Ishikawa (cell line): Measurements from ENCODE around the gene TSNAX.

Source experiments
- CEBPB ChIP-seq: IDR thresholded peaks from 2 replicates; pipeline ENCODE4 v1.6.1; 2012
- CREB1 ChIP-seq: IDR thresholded peaks from 2 replicates; pipeline ENCODE4 v1.6.1; 2012; ENCODE audit warnings: low read depth
- EGR1 ChIP-seq: IDR thresholded peaks from 2 replicates; pipeline ENCODE4 v1.6.1; 2012
- EP300 ChIP-seq: IDR thresholded peaks from 2 replicates; pipeline ENCODE4 v1.6.1; 2012; ENCODE audit warnings: borderline replicate concordance
- FOXM1 ChIP-seq: IDR thresholded peaks from 2 replicates; pipeline ENCODE4 v1.6.1; 2012; ENCODE audit warnings: low read depth, borderline replicate concordance
- MAX ChIP-seq: IDR thresholded peaks from 2 replicates; pipeline ENCODE4 v1.6.1; 2012
- NFIC ChIP-seq: IDR thresholded peaks from 2 replicates; pipeline ENCODE4 v1.6.1; 2012
- RAD21 ChIP-seq: IDR thresholded peaks from 2 replicates; pipeline ENCODE4 v1.6.1; 2012; ENCODE audit warnings: low read depth
- REST ChIP-seq: IDR thresholded peaks from 2 replicates; pipeline ENCODE4 v1.6.1; 2012; ENCODE audit warnings: low read depth, mild to moderate bottlenecking
- TAF1 ChIP-seq: IDR thresholded peaks from 2 replicates; pipeline ENCODE4 v1.6.1; 2012; ENCODE audit warnings: low read depth, mild to moderate bottlenecking
- TCF12 ChIP-seq: IDR thresholded peaks from 2 replicates; pipeline ENCODE4 v1.6.1; 2012; ENCODE audit warnings: low read depth
- TEAD4 ChIP-seq: IDR thresholded peaks from 2 replicates; pipeline ENCODE4 v1.6.1; 2012
- USF1 ChIP-seq: IDR thresholded peaks from 2 replicates; pipeline ENCODE4 v1.6.1; 2012
- YY1 ChIP-seq: IDR thresholded peaks from 2 replicates; pipeline ENCODE4 v1.6.1; 2012; ENCODE audit warnings: low read depth
- ZBTB7A ChIP-seq: IDR thresholded peaks from 2 replicates; pipeline ENCODE4 v1.6.1; 2012; ENCODE audit warnings: low read depth

Gene TSNAX

GRCh38 chr1:231550448-231550781, 21.9 kb downstream of the TSNAX start:
- TF ChIP-seq FOXM1 (no peak), TEAD4 (no peak), CEBPB (no peak), YY1 (no peak), ZBTB7A (no peak), NFIC (no peak), EP300 (no peak)

GRCh38 chr1:231553320-231553719, 24.9 kb downstream of the TSNAX start:
- TF ChIP-seq NFIC (no peak), TEAD4 (no peak), RAD21 (no peak), MAX (no peak), ZBTB7A (no peak)

GRCh38 chr1:231554969-231555368, 26.5 kb downstream of the TSNAX start:
- TF ChIP-seq CEBPB (no peak), EGR1 (no peak), YY1 (no peak), EP300 (no peak), ZBTB7A (no peak), TAF1 (no peak), CREB1 (no peak), REST (no peak), USF1 (no peak), TEAD4 (no peak), NFIC (no peak), TCF12 (no peak), RAD21 (no peak), MAX (no peak), FOXM1 (no peak)

- no peak for TF ChIP-seq NFIC
- TF ChIP-seq ZBTB7A = no peak
- no peak for TF ChIP-seq YY1
Observed at GRCh38 chr1:231557411-231557810, 28.9 kb downstream of the TSNAX start.

GRCh38 chr1:231557898-231558707, 29.6 kb downstream of the TSNAX start:
- no peak for TF ChIP-seq EP300
- TF ChIP-seq ZBTB7A = no peak
- TF ChIP-seq REST = no peak
- TF ChIP-seq TEAD4 = no peak
- TF ChIP-seq TCF12 = no peak
- no peak for TF ChIP-seq USF1
- TF ChIP-seq EGR1 = no peak
- TF ChIP-seq CREB1 = no peak
- TF ChIP-seq RAD21 = no peak
- TF ChIP-seq YY1 = no peak
- no peak for TF ChIP-seq TAF1
- TF ChIP-seq NFIC = no peak
- TF ChIP-seq CEBPB = no peak
- no peak for TF ChIP-seq MAX
- no peak for TF ChIP-seq FOXM1

- TF ChIP-seq NFIC (no peak), TAF1 (no peak), FOXM1 (no peak), EP300 (no peak), CREB1 (no peak), CEBPB (no peak), RAD21 (no peak), YY1 (no peak), REST (no peak), USF1 (no peak), TEAD4 (no peak), EGR1 (no peak), TCF12 (no peak), ZBTB7A (no peak), MAX (no peak)
Observed at GRCh38 chr1:231558708-231559185, 30.3 kb downstream of the TSNAX start.
